GM04503 (cell line): Measurements from ENCODE around the gene SLC25A21.
"Not testable (repeated sequence)": the region's sequence is repeated elsewhere in the genome, so short reads cannot be mapped to it uniquely, and the experiment has no call there.

Experiments used
- DNase-seq: peaks from one replicate; pipeline ENCODE4 v3.0.0-alpha.2; 2012; ENCODE audit warnings: low read depth

SLC25A21 gene

DNA sequence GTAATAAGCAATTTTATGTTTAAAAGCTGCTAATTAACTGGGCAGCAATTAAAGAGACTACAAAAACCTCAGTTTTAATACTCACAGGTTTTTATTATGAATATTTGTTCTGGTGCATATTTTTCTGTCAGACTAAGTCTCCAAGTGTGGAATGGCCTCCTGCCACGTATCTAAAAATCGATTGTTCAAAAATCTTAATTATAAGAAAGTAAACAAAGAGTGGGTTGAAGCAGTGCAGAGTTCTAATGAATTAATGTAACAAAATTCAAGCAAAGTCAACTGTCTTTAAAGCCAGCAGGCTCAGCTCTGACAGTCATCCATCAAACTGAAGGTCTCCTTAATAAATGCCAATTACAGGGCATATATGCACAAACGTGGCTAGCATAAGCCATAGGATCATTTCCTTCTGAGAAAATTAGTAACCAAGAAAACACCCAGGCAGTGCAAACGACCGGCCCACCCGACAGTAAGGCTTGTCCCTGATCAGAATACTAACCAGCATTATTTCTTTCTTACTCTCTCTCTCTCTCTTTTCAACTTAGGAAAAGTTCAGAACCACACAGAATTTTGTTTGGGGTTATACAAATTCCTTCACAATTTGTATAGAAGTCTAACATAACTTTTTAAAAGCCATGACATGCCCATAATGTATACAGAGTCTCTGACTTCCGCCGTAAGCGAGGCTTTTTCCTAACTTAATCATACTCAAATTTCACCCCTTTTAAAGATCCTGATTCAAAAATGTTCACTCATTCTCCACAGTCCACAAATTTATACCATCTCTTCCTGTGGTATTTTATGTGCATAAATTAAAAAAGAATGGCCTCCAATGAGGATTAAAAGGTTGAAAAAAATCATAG is 83.8 kb downstream of the SLC25A21 start:
- no peak for DNase-seq

- DNase-seq = no peak
Observed at GRCh38 chr14:37087520-37087919, 84.9 kb downstream of the SLC25A21 start.

- DNase-seq = no peak
Observed at GRCh38 chr14:37083599-37083998, 88.8 kb downstream of the SLC25A21 start.

DNA sequence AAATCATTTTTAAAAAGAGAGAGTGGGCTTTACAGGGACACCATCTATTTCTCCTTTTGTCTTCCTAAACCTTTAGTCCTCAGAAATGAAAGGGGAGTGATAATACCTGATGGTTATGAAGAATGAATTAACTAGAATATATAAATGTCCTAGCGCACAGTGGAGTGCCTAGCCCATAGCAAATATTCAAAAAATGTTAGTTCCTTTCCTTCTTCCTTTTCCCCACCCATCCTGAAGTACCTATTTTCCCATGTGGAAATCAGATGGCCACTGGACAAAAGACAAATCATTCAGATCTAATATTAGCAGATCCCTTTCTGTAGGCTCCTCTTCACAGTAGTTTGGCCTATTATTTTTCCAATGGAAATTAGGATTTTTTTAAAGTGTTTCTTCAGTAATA is 90.0 kb downstream of the SLC25A21 start:
- no peak for DNase-seq

DNA sequence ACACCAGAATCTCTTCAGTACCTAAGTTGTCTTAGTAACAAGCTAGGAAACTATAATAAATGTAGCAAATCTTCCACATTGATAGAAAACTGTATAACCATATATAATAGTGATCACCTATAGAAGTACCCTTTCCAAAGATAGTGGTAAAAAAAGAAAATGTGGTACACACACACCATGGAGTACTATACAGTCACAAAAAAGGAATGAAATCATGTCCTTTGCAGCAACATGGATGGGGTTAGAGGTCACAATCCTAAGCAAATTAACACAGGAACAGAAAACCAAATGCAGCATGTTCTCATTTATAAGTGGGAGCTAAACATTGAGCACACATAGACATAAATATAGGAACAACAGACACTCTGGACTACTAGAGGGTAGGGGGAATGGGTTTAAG is 90.5 kb downstream of the SLC25A21 start:
- no peak for DNase-seq

DNA sequence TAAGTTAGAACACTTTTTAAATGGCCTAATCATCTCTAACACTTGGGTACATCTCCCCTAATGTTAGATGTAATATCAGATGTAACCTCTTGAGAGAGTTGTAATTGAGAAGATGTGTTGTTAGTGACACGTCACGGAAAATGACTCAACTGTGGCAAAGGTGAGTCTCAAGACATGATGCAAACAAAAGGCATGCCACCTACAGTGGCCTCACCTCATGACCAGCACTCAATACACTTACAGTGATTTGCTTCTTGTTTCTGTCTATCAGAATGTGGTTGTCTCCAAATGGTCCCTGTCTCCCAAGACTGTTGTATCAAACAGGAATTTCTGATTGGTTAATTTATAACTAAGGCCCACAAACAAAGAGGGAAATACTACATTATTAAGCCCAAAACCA is 91.2 kb downstream of the SLC25A21 start:
- DNase-seq = no peak

GRCh38 chr14:37078131-37078530 is 94.3 kb downstream of the SLC25A21 start:
- peak; percentile 19 for DNase-seq

DNA sequence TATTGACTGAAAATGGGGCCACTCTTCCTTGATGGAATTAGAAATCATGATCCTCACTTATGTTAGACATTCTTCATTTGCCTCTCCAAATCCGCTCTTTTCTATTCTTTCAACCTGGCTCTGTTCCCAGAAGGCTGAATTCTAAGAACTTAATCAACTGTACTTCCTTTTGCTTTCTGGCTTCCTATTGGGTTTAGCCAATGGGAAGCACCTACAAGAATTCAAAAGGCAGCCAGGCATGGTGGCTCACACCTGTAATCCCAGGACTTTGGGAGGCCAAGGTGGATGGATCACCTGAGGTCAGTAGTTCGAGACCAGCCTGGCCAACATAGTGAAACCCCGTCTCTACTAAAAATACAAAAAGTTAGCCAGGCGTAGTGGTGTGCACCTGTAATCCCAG is 98.1 kb downstream of the SLC25A21 start:
- not testable (repeated sequence) for DNase-seq

GRCh38 chr14:37063467-37064240 is 108.8 kb downstream of the SLC25A21 start:
- no peak for DNase-seq

DNA sequence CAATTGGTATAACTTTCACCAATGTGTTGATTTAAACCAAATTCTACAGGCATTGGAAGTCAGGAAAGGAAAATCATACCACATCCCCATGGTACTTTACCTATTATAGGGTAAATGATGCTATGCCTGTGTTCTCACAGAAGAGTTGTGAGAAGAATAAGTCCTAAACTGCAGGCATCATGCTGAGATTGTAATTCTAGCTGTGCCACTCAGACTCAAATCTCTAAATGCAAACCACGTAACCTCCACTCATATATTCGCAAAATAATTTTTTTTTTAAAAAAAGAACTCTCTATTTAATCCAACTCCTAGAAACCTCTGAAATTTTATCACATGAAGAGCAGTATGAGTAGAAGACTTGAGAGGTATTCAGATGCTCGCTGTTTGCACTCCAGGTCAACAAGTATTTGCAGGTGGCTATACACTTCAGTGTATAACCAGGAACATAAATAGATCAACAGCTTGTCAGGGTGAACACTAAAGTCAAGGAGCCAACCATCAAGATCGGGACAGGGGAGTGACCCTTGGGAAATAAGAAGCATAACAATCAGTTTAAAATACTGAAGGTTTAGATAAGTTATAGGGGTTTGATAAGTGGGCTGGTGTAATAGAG is 110.1 kb downstream of the SLC25A21 start:
- no peak for DNase-seq

- DNase-seq = no peak
Observed at GRCh38 chr14:37061697-37062096, 110.7 kb downstream of the SLC25A21 start.

DNA sequence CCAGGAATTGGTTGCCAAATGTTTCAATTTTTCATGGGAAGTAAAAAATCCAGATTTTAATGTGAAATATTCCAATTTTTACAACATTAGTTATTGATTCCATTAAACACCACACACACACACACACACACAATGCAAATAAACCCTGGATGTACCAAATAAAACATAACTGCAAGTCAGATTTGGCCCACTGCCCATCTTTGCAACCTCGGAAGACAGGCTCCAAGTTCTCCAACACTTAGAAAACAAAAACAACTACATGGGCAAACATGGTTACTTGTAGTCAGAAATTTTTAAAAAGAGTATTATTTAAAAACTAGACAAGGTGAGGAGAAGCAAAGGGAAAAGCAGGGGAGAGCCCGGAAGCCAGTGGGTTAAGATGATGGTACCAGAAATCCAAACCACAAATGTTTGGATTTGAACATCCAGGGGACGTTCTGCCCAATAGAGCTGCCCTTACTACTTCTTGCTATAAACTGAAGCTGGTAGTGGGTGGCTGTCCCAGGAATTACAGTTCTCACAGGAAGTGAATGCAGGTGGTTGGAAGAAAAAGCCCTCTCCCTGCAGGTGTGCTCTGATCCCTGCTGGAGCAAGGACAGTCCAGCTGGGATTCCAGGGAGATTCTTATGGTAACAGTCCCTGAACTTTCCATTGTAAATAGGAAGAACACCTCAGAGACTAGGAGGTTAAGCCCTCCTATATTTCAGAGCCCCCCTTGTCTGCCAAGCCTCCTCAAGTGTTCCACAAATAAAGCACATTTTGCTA is 111.7 kb downstream of the SLC25A21 start:
- DNase-seq = no peak

- DNase-seq = no peak
Observed at GRCh38 chr14:37057776-37058175, 114.6 kb downstream of the SLC25A21 start.

DNA sequence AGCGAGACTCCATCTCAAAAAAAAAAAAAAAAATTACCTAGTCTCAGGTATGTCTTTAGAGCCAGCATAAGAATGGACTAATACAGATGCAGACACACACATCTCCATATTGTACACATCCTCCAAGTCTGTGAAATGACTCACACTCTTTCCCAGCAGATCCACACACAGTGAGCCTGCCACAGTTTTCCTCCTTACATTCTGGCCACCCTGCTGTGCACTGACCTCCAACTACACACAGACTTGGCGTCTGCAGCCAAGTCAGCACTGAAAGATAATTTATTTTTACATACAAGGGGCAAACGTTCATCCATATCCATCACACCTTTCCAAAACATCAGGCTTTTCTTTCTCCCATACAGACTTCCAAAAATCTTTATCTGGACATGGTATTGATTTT is 115.9 kb downstream of the SLC25A21 start:
- no peak for DNase-seq

DNA sequence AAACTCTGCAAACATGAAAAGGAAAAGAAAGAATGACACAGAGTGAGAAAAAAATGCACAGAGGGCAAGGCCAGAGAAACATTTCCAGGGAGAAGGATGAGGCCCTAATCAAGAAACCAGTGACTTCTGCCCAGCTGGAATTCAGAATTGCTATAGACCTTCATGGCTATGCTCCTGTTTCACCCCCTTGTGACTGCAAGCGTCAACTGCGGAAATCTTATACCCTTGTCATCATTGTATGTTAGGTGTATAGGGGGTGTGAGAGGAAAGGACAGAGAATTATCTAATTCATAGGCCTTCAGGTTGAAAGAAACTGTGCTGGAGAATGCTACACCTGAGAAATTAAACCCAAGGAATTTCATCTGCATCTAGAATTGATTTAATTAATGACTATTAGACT is 117.5 kb downstream of the SLC25A21 start:
- no peak for DNase-seq

DNA sequence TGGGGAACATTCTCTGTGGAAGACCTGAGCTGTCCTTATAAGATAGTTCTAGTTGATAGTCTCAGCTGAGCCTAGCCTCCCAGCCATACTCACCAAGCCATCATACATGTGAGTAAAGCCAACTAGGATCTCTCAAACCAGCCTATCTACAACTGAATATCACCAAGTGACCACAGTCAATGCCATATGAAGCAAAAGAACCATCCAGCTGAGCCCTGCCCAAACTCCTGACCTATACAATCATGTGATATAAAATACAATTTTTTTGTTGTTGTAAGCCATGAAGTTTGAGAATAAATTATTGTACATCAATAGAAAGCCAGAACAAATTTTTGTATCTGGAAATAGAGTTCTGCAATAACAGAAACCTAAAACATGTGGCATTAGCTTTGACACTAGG is 118.3 kb downstream of the SLC25A21 start:
- no peak for DNase-seq

DNA sequence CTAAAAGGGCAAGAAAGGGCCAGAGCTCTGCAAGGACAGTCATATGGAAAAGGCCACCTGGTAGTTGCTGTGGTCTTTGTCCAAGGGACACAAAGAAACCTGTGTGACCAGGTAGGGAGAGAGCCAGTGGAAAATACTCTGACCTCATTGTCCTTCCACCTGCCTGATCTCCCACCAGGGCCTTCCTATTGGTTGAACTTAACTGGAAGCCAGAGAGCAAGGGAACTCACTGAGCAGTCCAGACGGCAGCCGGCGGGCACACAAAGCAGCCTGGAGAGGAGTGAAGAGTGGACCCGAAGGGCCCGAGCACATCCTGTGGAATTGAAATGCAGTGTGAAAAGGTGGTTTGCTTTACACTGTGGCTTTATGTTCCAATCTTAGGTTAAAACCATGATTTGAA is 120.7 kb downstream of the SLC25A21 start:
- DNase-seq = no peak

- no peak for DNase-seq
Observed at GRCh38 chr14:37051153-37051552, 121.3 kb downstream of the SLC25A21 start.

- DNase-seq = no peak
Observed at GRCh38 chr14:37048666-37049071, 123.7 kb downstream of the SLC25A21 start.

DNA sequence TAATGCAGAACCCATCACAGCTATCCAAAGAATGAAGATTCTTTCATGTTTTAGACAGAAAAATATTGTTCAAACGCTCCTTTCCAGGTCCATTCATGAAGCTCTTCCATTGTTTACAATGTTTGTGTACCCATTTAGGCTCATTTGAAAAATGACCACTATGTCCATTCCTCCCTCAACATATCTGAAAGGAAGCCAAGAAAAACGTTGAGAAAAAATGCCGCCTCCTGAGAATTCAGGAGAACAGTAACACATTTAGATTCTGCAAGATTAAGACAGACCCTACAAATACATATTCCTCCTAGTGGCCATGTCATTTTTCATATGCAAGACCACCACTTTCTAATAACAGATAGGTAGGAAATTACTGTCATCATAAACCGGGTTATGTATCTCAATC is 124.4 kb downstream of the SLC25A21 start:
- DNase-seq = no peak

- no peak for DNase-seq
Observed at GRCh38 chr14:37047226-37047625, 125.2 kb downstream of the SLC25A21 start.

DNA sequence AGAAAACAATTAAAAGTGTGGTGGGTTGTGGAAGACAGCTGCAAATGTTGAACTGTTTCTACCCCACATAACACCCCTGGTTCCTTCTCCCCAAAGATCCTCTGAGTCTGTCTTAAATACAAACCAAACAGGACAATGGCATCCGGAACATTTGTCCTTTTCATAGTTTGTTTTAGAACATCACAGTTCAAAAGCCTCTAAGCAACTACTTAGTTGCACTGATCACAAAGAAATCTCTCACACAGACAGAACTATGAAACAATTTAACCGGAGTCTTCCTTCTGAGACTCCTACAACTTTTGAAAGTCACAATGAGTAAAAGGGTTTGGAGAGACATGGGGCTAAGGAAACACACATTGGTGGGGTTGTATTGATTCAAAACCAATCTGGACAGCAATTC is 125.6 kb downstream of the SLC25A21 start:
- no peak for DNase-seq
